Measurements from ENCODE around the gene PKD1.

The PKD1 gene

DNA sequence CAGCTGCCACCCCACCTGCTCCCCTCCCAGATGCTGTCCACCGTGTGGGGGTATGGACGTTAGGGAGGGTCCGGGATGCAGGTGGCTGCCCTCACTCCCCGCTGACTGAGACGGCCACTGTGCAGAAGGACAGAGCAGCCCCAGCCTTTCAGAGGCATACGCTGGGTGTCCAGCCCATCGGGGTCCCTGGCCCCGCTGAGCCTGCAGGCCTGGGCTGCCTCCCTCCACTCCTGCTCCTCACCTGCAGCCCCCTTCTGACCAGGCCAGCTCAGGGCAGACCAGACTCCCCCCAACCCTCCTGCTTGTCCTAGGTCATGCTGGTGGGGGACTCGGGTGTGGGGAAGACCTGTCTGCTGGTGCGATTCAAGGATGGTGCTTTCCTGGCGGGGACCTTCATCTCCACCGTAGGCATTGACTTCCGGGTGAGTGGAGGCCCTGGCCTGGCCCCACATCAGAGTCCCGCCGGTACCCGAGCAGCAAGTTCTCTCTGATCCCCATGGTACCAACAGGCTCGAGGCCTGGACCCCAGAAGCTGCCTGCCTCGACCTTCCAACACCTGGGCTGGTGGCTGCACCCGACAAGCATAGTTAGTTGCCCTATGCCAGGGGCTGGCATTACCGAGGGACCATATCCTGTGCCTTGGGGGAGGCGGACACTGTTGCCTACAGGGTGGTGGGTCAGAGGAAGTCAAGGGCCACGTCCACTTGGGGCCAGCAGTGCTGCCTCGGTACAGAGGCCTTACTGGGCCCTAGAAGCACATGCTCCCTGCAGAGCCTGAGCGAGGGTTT, 14.1 kb upstream of the PKD1 start:
- Histone ChIP-seq H3K4me3 (ENCODE audit: insufficient read length, low read depth) (peak overlapping the region; percentile 58), H3K9me3 (ENCODE audit: insufficient read depth, low read length) (no peaks in the 10 kb centered on the region), H3K9ac (ENCODE audit: insufficient read length, low read depth) (peak overlapping the region; percentile 74), H3K27me3 (ENCODE audit: insufficient read depth, insufficient read length) (no peaks in the 10 kb centered on the region), H3K36me3 (ENCODE audit: insufficient read depth, insufficient read length, low read length) (peaks cover 37% of the 10 kb centered on the region), H3K4me1 (ENCODE audit: insufficient read depth, insufficient read length) (peaks cover 45% of the 10 kb centered on the region)
- TF ChIP-seq ZNF274 (IDR thresholded peaks at IDR 0.05; ENCODE audit: low read depth, low read length) (no peak), YY1 (IDR thresholded peaks at IDR 0.05; ENCODE audit: insufficient read depth, insufficient read length) (no peak), SUZ12 (IDR thresholded peaks at IDR 0.05; ENCODE audit: extremely low read depth, insufficient read depth, insufficient read length) (no peak)
- DNase-seq (ENCODE audit: low read depth, low spot score), result no peak

DNA sequence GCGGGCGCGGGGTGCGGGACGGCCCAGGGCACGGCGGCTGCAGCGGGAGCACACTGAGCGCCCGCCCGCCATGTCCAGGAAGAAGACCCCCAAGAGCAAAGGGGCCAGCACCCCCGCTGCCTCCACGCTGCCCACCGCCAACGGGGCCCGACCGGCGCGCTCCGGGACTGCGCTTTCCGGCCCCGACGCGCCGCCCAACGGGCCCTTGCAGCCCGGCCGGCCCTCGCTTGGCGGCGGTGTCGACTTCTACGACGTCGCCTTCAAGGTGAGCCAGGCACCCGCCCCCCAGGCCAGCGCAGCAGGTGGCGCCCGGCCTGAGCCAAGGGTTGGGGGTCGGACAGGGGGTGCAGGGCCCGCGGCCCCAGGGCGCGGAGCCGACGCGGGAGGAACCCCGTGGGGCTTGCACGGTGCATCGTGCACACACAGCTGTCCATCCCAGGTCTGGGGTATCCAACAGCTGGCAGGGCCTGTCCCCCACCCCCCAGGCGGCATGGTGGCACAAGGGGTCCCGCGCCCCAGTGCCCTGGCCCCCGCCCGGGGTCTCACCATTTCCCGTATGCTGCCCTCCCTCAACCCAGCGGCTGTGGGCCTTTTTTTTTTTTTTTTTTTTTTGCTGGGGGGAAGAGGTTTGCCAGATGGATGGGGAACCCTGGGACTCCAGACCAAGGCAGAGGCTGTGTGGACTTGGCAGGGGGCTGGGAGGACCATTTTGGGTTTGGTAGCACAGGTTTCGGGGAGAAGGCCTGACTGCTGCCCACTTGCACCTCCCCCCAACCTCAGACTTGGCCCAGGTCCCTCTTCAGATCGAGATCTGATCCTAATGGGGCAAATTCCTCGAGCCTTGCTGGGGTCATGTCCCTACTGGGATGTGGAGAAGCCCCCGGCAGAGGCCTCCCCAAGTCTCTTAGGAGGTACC, 13.3 kb upstream of the PKD1 start:
- Histone ChIP-seq H3K4me3 (ENCODE audit: insufficient read length, low read depth) (peak overlapping the region; percentile 58), H3K36me3 (ENCODE audit: insufficient read depth, insufficient read length, low read length) (peaks cover 28% of the 10 kb centered on the region), H3K9me3 (ENCODE audit: insufficient read depth, low read length) (no peaks in the 10 kb centered on the region), H3K27me3 (ENCODE audit: insufficient read depth, insufficient read length) (no peaks in the 10 kb centered on the region), H3K9ac (ENCODE audit: insufficient read length, low read depth) (peak overlapping the region; percentile 74), H3K4me1 (ENCODE audit: insufficient read depth, insufficient read length) (peaks cover 45% of the 10 kb centered on the region)
- DNase-seq (ENCODE audit: low read depth, low spot score), result no peak
- TF ChIP-seq YY1 (IDR thresholded peaks at IDR 0.05; ENCODE audit: insufficient read depth, insufficient read length), result no peak
- no peak for TF ChIP-seq SUZ12 (IDR thresholded peaks at IDR 0.05; ENCODE audit: extremely low read depth, insufficient read depth, insufficient read length)
- no peak for TF ChIP-seq ZNF274 (IDR thresholded peaks at IDR 0.05; ENCODE audit: low read depth, low read length)

DNA sequence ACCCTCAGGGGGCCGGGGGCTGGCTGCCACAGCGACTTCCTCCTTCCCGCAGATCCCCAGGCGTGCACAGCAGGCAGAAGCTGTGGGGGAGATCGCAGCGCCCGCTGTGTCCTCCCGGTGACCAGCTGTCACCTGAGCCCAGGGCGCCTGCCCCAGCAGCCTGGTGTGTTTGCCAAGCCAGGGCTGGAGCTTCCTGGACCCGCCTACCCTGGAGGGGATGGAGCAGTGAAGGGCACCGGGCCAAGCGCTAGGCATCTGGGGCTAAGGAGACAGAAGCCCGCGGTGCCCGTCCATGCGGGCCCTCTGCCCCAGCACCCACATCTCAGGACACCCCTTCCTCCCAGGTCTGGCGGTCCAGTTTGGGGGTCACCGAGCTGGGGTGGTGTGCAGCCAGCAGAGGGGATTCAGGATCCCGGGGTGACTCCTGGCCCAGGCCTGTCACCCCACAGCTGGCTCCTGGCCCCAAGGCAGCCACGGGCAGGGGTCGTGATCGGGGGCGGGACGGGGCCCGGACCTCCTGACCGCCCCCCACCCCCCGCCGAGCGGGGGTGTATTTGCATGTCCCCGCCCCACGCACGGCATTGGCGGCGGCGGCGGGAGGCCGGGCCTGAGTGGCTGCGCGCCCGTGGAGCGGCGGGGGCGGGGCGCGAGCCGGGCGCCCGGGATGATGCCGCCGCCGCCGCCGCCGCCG, 12.4 kb upstream of the PKD1 start, which contains the start of gene RAB26:
Gene RAB26 (plus strand): TSS at position 645 of the 691 bp plus-strand sequence. CDS start 159 bp downstream, outside the sequence.
- peaks cover 47% of the 10 kb centered on the region for H3K4me1 ChIP-seq (ENCODE audit: insufficient read depth, insufficient read length)

DNA sequence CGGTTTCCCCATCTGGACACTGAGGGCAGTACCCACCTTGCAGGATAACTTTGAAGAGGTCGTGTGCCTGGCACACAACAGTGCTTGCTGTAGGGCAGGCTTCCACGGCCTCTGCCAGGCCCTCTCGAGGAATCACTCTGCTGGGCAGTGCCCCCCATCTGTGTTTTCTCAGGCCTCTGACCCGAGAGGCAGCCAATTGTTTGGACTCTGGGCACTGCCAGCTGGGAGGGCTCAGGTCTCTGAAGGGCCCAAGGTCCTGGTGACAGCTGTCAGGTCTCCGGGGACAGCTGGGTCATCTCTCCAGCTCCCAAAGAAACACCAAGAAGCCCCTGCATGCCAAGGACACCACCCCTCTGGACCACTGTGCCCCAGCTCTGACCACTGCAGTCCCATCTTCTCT, 11.7 kb upstream of the PKD1 start:
- Histone ChIP-seq H3K4me3 (ENCODE audit: insufficient read length, low read depth) (no peak overlapping the region), H3K36me3 (ENCODE audit: insufficient read depth, insufficient read length, low read length) (peaks cover 12% of the 10 kb centered on the region), H3K27me3 (ENCODE audit: insufficient read depth, insufficient read length) (no peaks in the 10 kb centered on the region), H3K9me3 (ENCODE audit: insufficient read depth, low read length) (no peaks in the 10 kb centered on the region), H3K4me1 (ENCODE audit: insufficient read depth, insufficient read length) (peaks cover 41% of the 10 kb centered on the region), H3K9ac (ENCODE audit: insufficient read length, low read depth) (no peak overlapping the region)
- no peak for DNase-seq (ENCODE audit: low read depth, low spot score)
- TF ChIP-seq ZNF274 (IDR thresholded peaks at IDR 0.05; ENCODE audit: low read depth, low read length) (no peak), SUZ12 (IDR thresholded peaks at IDR 0.05; ENCODE audit: extremely low read depth, insufficient read depth, insufficient read length) (no peak), YY1 (IDR thresholded peaks at IDR 0.05; ENCODE audit: insufficient read depth, insufficient read length) (no peak)

More for the DNA sequence above, 12.4 kb upstream of the PKD1 start, which contains the start of gene RAB26:
- Histone ChIP-seq H3K36me3 (ENCODE audit: insufficient read depth, insufficient read length, low read length) (peaks cover 20% of the 10 kb centered on the region), H3K9me3 (ENCODE audit: insufficient read depth, low read length) (no peaks in the 10 kb centered on the region), H3K9ac (ENCODE audit: insufficient read length, low read depth) (peak within 1 kb of the TSS; percentile 74), H3K4me3 (ENCODE audit: insufficient read length, low read depth) (peak within 1 kb of the TSS; percentile 58), H3K27me3 (ENCODE audit: insufficient read depth, insufficient read length) (no peaks in the 10 kb centered on the region)
- no peak for DNase-seq (ENCODE audit: low read depth, low spot score)
- TF ChIP-seq YY1 (IDR thresholded peaks at IDR 0.05; ENCODE audit: insufficient read depth, insufficient read length), result no peak
- no peak for TF ChIP-seq ZNF274 (IDR thresholded peaks at IDR 0.05; ENCODE audit: low read depth, low read length)

DNA sequence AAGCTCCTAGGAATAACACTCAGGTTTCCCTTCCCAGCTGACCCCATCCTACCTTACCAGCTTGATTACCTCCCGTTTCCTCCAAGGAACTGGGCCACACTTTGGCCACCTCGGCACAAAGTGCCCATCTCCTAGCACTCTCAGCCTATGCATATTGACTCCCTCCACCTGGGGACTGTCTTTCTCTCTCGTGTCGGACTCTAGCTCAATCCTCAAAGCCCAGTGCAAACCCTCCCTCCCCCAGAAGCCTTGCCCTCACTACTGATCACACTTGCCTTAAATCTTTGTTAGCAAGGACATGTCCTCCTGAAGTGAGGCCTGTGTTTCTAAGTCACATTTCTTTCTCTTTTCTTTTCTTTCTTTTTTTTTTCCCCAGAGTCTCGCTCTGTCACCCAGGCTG, 10.1 kb upstream of the PKD1 start:
- TF ChIP-seq ZNF274 (IDR thresholded peaks at IDR 0.05; ENCODE audit: low read depth, low read length) (no peak), YY1 (IDR thresholded peaks at IDR 0.05; ENCODE audit: insufficient read depth, insufficient read length) (no peak), SUZ12 (IDR thresholded peaks at IDR 0.05; ENCODE audit: extremely low read depth, insufficient read depth, insufficient read length) (no peak)
- peaks cover 32% of the 10 kb centered on the region for H3K4me1 ChIP-seq (ENCODE audit: insufficient read depth, insufficient read length)

DNA sequence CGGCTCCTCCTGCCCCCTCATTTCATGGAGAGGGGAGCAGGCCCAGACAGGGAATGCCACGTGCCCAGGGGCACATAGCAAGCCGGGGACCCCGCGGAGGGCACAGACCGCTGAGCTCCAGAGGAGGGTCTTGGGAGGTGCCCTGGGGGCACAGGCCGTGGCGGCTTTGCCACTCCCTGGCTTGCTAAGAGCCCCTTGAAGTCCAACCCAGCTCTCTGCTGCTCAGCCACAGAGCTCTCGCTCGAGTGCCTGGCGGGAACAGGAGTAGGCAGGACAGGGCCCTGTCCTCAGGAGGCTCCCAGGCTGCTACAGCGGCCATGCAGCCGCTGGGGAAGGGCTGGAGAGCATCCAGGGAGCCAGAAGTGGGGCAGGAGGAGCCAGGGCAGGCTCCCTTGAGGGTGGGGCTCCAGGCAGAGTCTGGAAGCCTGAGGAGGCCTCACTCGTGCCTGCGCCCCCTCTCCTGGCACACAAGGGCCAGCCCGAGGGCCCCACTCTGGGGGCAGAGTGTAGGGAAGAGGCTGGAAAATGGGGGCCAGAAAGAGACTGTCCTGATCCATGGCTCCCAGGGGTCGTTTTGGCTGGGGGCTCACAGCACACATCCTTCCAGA, 8.3 kb upstream of the PKD1 start:
- DNase-seq (ENCODE audit: low read depth, low spot score), result no peak
- no peak overlapping the region for H3K9ac ChIP-seq (ENCODE audit: insufficient read length, low read depth)
- TF ChIP-seq YY1 (IDR thresholded peaks at IDR 0.05; ENCODE audit: insufficient read depth, insufficient read length) (no peak), SUZ12 (IDR thresholded peaks at IDR 0.05; ENCODE audit: extremely low read depth, insufficient read depth, insufficient read length) (no peak), ZNF274 (IDR thresholded peaks at IDR 0.05; ENCODE audit: low read depth, low read length) (no peak)
- peaks cover 21% of the 10 kb centered on the region for H3K4me1 ChIP-seq (ENCODE audit: insufficient read depth, insufficient read length)
- no peaks in the 10 kb centered on the region for H3K36me3 ChIP-seq (ENCODE audit: insufficient read depth, insufficient read length, low read length)
- no peaks in the 10 kb centered on the region for H3K27me3 ChIP-seq (ENCODE audit: insufficient read depth, insufficient read length)
- no peaks in the 10 kb centered on the region for H3K9me3 ChIP-seq (ENCODE audit: insufficient read depth, low read length)
- no peak overlapping the region for H3K4me3 ChIP-seq (ENCODE audit: insufficient read length, low read depth)

More for the DNA sequence above, 10.1 kb upstream of the PKD1 start:
- Histone ChIP-seq H3K4me3 (ENCODE audit: insufficient read length, low read depth) (no peak overlapping the region), H3K9me3 (ENCODE audit: insufficient read depth, low read length) (no peaks in the 10 kb centered on the region), H3K36me3 (ENCODE audit: insufficient read depth, insufficient read length, low read length) (no peaks in the 10 kb centered on the region), H3K9ac (ENCODE audit: insufficient read length, low read depth) (peak overlapping the region; percentile 46), H3K27me3 (ENCODE audit: insufficient read depth, insufficient read length) (no peaks in the 10 kb centered on the region)
- no peak for DNase-seq (ENCODE audit: low read depth, low spot score)
